HG03354 (cell line): Measurements from ENCODE around the gene CLCN6.

Experiments used
- ATAC-seq: cut with Tn5 transposase; IDR thresholded peaks from one replicate; pipeline ENCODE4 v1.9.1; 2021; ENCODE audit warnings: mild to moderate bottlenecking; ENCODE audit not compliant: unreplicated experiment, poor library complexity, severe bottlenecking

The CLCN6 gene

DNA sequence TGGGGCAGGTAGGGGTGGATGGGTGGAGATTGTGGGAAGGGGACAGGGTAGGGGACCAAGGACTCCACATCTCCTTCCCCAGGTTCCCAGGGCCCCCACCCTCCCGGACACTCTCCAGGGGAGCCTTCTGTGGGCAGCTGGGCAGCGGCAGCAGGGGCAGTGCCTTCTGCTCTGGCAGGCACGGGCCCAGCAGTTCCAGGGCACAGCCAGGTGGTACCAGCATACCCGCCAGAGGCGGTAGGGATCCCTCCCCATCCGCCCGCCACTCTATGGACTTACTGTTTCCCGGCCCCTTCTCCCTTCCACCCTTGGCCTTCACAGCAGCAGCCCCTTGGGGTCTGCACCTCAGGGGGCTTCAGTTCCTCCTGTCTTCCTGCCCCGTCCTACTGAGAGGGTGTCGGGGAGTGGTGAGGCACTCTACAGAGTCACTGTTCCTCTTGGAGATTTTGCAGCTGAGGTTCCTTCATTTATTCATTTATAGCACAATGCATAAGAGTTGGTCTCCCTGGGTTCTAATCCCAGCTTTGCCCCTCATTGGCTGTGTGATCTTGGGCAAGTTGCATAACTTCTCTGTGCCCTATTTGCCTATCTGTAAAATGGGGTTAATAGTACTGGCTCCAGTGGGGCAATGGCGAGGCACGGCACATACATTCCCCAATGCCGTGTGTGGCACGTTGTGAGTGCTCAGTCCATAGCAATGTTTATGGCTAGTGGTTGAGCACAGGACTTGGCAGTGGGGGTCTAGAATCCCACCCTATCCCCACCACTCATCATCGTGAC lies 27.0 kb upstream of the CLCN6 start:
- ATAC-seq, result no peak

DNA sequence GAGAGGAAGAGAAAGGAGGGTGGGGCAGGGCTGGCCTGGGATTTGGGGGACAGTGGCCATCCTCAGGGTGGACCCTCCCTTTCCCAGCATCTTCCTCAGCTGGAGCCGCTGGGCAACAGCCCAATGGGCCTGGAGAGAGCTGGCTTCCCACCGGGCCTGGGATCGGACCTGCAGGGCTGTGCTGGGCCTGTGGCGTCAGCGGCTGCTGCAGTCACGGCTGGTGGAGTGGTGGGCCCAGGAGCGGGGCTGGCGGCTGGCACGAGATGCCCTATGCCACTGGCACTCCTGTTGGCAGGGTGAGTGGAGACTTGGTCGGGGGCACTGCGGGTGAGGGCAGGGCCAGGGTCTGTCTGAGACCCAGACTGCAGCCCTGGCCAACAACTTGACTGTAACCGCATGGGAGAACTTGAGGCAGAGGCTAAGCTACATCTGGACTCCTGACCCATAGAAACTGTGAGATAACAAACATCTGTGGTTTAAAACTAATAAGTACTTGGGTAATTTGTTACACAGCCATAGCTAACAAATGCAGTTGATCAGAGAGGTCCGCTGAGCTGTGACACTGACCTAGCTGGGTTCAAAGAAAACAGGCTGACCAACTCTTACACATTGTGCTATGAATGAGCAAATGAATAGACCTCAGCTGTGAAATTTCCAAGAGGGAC lies 26.1 kb upstream of the CLCN6 start:
- ATAC-seq, result no peak

DNA sequence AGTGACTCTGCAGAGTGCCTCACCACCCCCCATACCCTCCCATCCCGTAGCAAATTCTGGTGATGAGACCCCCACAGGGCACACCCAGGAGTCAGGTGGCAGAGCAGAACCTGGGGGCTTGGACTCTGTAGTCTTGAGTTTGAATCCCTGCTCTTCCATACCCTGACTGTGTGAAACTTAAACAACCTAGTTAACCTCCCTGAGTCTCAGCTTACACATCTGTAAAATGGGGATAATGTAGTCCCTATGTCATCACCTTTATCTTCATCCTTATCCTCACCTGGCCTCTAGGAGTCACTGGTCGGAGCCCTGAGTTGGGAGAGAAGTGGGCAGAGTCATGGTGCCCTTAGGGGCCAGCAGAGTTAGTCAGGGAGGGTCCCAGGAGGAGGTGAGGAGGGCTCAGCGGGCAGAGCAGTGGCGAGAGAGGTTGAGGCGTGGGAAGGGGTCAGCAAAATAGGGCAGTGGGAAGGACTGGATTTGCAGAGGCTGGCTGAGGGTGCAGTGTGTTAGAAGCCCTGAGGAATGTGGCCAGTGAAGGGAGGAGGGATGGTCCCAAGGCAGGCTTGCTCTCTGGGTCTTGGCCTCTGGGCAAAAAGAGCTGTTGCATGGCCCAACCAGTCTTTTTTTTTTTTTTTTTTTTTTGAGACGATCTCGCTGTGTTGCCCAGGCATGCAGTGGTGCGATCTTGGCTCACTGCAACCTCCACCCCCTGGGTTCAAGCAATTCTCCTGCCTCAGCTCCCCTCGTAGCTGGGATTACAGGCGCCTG lies 25.4 kb upstream of the CLCN6 start:
- no peak for ATAC-seq

DNA sequence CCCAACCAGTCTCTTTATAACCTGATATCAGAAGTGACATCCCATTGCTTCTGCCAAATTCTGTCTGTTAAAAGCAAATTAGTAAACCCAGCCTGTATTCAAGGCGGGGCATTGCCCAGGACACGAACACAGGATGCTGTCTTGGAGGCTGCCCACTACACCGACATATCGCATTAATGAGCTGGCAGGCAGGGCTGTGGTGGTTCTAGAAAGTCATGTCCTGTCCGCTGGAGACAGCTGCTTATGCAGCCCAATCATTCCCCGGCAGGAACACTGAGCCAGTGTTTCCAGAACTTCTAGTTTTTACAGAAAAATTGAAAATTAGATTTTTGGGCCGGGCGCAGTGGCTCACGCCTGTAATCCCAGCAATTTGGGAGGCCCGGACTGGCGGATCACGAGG lies 24.7 kb upstream of the CLCN6 start:
- no peak for ATAC-seq

DNA sequence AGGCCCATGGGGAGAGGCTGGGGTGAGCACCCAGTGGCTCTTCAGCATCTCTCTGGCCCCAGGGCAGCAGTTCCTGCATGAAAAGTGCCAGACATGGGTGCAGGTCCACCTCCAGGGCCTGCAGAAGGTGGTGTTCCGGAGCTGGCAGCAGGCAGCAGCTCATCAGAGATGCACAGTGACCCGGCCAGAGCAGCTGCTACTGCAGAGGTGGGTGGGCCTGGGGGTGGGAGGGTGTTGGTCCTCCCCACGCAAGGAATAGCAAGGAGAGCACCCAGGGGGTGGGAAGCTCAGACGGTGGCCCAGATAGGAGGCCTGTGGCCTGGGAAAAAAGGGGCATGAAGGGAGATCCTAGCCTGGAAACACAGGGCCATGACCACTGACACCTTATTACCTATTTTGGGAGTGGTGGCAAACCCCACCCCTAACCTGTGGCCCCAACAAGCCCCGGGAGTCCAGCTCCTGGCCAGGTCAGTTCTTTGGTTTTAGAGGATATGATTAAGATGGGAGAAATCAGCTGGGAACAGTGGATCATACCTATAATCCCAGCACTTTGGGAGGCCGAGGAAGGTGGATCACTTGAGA lies 23.8 kb upstream of the CLCN6 start:
- no peak for ATAC-seq

DNA sequence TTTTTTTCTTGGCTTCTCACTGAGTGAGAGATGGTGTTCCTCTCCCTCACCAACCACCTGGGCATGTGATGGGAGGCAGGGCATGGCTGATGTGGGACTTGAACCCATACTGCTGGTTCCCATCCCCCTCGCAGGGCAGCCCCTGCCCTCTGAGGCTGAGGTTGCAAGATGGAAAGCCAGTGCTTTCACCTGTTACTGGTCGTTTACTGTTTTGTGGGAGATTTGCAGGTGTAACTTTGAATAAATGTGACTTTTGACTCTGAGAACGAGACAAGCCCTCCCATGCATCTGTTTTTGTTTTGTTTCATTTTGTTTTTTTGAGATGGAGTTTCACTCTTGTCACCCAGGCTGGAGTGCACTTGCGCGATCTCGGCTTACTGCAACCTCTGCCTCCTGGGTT lies 22.4 kb upstream of the CLCN6 start:
- ATAC-seq, result no peak

DNA sequence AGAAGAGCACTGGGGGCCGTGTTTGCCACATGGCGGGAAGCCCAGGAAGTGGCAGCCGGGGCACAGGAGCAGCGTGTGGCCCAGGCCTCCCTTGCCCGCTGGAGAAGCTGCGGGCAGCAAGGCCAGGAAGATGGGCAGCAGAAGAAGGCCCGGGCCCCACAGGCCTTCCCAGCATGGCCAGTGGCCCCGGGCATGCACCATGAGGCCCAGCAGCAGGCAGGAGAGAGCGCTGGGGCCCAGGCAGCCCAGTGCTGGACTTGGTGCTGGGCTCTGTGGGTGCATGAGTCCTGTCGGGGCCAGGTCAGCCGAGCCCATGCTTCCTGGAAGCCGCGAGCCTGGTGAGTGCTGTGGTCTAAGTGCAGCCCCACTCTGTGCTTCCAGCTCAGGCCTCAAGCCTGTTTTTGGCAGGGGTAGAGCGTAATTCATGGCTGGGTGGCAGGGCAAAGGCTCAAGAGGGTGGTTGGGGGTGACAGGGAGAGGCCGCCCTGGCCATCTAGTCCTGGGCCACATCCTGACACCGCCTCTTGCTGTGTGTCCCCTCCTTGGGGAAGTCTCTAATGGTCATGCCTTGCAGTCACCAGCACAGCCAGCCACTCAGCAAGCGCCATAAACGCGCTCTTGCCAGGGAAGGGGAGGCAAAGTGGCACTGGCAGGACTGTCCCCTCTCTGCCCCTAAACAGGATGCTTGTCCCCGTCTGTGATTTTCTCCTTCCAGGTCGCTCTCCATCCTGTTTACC lies 21.6 kb upstream of the CLCN6 start:
- ATAC-seq, result peak; percentile 8

DNA sequence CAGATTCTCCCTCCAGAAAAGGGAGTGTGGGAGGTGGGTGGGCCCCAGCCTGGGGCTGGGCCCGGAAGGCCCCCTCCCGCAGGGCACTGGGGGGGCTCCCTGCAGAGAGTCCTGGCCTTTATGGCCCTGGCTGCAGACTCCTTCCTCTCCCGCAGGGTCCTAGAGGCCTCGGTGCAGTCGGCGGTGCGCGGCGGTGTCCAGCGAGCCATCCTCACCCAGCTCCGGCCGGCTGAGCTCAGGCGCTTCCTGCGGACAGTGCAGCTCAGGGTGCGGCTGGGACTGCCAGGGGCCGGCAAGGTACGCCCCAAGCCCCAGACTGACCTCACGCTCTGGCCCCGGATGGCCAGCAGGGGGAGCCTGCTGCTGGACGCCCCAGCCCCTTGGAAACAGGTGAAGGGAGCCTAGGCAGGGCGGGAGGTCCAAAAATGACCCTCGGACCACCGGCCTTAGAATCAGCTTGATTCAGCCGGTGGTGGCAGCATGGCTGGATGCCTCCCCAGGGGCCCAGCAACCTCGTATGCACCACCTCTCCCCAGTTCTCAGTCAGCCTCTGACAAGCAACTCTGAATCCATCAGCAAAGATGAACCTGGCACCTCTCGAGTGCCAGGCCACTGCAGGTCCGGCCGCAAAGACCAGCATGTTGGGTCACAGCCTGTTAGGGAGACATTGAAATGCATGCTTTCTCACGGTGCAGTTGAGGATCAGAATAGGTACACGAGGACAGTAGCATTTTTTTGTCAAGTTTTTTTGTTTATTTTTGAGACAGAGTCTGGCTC lies 20.8 kb upstream of the CLCN6 start:
- ATAC-seq, result peak; percentile 64

DNA sequence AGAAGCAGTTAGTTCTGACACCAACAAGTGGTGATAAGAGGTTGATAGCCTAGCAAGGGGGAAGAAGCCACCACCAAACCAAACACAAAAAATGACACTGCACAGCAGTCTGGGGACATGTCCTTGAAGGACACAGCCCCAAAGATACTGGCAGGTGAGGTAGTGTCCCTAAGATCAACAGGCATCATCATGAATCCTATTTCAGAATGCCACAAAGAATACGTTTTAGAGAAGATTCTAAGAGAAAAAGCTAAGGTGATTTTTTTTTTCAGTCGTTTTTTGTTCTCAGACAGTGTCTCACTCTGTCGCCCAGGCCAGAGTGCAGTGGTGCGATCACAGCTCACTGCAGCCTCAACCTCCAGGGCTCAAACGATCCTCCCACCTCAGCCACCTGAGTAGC lies 19.8 kb upstream of the CLCN6 start:
- ATAC-seq, result no peak

DNA sequence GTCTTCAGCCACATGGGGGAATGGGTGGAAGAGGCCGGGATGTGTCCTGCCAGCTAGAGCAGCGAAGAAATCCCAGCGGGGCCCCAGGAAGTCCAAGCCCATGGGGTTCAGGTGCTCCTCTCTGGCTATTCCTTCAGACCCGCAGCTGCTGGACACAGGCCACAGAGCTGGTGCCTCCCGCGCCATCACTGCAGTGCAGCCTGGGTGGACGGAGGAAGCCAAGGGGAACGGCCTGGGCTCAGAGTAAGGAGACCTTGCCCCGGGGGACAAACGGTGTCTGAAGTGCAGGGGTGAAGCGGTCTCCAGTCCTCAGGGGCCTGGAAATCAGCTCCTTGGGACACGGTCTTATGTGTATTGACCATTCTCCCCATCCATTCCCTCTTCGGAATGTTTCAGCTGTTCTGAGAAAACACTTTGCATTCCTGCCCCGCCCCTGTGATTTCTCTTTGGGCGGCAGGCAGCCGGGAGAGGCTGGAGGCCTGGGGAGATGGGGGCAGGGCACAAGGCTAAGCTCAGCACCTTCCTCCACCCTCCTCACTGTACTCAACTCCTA lies 18.7 kb upstream of the CLCN6 start:
- ATAC-seq, result no peak

DNA sequence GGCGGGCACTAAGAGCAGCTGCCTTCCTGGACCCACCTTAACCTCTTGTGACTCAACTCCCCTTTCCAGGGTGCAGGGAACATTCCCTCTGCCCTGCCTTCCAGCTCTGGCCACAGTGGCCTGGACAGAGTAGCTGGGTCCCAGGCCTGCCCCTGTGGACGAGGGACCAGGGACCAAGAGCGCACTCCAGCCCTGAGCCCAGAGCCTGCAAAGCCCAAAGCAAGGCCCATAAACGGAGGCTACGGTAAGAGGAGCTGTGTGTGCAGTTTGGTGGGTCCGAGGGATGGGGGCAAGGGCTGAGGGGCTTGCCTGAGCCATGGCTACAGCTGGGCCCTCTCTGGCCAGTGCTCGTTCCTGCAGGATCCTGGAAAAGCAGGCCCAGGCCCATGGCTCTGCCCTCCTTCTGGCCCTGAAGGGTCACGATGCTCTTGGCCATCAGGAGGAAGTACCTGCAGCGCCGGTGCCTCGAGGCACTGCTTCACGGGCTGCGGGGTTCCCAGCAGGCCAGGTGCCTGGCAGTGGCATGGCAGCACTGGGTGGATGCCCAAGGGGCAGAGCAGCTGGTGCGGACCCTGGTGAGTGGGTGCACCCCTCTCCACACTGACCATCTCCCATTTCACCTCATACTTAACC lies 18.1 kb upstream of the CLCN6 start:
- ATAC-seq, result no peak

DNA sequence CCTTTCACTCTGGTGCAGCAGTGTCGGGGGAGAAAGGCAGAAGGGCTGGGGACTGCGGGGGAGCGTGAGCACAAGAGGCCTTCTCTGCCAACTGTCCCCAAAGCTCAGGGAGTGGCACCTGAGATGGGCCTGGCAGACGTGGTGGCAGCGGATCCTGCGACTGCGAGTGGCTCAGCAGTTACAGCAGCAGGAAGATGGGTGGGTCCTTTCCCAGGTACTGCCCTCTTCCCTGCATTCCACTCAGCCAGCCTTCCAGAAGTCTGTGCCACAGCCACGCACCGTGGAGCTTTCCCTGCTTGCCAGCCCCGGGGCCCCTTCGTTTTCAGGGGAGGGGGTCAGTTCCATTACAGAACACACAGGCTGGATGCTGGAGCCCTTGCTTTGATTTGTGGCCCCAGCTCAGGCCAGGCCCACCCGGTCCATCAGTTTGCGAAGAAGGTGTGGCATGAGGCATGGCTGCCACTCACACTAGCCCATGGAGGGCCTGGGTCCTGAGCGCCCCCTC lies 17.4 kb upstream of the CLCN6 start:
- ATAC-seq, result no peak

DNA sequence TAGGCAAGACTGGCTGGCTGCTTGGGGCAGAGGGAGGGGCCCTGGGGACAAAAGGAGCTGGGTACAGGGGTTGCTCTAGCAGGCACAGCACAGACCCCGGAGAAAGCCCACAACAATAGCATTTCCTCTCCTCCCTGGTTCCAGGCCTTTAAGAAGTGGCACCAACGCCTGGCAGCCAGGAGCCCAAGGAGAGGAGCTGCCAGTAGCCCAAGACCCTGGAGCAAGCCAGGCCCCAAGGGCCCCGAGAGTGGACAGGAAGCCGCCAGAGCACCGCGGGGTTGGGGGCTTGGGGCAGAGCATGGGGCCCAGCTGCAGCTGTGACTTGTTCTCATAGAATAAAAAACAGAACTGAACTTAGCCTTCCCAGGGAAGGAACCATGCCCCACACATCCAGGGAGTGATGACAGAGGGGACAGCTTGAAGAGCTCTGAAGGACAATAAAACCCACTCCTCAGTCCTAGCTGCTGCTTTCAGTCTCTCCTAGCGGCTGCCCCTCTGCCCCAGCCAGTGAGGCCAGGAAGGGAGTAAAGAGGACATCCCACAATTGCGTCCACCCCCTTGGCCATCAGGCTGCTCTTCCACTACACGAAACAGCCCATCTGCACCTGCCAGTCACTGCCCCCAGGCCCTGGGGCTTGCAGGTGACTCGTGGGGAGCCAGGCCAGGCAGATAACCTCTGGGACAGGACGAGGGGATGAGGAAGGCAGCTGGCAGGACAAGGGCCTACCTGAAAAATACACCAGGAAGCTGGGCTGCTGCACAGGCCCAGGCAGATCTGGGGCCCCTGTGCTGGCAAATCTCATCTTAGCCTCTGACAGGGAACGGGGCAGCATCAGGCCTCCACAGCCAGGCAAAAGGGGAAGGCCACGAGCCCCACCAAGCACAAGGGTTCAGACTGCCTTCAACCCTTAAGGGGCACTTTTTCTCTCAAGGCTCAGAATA lies 16.6 kb upstream of the CLCN6 start:
- no peak for ATAC-seq

DNA sequence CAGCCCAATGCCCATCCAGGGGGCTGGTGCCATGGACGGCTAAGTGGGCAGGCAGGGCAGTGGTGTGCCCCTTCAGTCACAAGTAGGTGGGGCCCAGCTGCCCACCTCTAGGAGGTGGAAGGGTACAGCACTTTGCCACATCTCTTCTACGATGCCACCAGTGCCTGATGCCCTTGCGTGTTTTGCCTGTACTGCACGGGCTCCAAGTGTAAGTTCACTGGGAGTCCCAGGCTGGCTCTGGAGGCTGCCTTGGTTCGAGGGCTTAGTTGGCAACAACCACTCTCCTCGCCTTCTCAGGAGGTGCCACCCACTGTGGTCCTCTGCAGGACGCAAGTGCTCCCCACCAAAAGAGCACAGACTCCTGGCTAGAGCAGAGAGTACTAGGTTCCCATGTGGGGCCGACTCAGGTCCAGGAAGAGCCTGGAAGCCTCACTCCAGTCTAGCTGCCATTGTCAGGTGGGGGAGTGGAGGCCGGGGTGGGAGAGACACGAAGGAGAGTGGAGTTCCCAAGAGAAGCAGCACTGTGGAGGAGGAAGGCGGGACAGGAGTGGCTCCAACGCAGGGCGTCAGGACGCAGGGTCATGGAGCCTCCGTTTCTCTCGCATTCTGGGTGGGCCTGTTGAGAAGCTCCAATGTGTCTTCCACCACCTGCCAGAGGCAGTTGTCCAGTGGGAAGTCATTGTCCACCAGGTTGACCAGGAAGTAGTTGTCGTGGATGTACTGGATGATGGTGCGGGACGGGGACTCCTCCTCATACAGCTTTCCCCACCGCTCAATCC lies 15.7 kb upstream of the CLCN6 start:
- ATAC-seq, result no peak

DNA sequence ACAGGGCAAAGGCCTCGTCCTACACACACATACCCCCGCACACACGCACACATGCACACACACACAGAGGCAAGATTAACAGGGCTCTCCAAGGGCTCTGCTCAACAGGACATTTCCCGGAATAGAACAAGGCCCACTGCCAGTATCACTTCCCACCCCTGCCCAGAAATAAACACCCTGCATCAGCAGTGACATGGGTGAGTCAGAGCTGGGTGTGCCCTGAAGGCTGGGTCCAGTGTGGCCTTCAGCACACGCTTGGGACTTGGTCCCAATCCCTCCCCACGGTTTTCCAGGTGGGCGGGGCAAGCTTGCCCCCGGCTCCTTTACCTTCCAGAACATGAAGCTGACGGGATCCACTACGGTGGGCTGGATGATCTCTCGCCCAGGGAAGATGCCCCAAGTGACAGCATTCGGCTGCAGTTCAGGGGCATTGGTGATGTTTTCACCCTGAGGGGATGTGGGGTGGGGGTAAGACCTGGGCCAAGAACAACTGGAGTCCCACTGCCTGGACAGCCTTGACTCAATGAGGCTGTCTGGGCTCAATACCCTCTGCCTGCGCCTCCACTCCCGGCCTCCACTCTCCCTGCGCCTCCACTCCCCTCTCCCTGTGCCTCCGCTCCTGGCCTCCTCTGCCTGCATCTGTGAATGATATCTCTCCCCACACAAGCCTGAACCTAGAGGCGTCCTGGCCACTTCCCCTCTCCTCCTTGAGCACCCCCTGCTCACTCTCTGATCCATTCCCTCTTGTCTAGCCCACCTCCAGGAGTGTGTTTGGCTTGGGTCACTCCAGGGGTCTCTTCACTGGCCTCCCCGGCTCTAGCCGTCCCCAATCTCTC lies 14.9 kb upstream of the CLCN6 start:
- ATAC-seq, result no peak

DNA sequence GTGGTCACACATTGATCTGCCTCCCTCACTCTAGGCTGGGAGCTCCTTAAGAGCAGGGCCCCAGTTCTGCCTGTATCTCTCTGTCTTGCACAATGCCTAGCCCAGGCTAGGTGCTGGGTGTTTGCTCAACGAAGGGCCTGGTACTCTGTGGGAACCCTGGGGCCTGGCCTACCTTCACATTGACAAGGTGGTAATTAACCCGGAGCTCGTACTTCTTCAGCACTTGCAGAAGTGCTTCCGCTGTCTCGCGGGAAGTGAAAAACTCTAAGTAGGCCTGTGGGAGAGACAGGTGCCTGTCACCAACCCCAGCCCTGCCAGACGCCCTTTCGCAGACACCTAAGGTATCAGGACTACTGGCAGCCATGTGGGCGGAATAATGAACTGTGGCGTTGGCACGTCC lies 13.9 kb upstream of the CLCN6 start:
- ATAC-seq, result no peak
